ENCODE results near the gene LIPT2. TPM values are rescaled to one million over a fixed set of nuclear protein-coding genes. Genes with fewer than 3 reads are reported as not detected.

The LIPT2 gene
- total RNA-seq, 4 donors from 2014 or later, result 2.2 to 4.7 (median 3.4) TPM

DNA sequence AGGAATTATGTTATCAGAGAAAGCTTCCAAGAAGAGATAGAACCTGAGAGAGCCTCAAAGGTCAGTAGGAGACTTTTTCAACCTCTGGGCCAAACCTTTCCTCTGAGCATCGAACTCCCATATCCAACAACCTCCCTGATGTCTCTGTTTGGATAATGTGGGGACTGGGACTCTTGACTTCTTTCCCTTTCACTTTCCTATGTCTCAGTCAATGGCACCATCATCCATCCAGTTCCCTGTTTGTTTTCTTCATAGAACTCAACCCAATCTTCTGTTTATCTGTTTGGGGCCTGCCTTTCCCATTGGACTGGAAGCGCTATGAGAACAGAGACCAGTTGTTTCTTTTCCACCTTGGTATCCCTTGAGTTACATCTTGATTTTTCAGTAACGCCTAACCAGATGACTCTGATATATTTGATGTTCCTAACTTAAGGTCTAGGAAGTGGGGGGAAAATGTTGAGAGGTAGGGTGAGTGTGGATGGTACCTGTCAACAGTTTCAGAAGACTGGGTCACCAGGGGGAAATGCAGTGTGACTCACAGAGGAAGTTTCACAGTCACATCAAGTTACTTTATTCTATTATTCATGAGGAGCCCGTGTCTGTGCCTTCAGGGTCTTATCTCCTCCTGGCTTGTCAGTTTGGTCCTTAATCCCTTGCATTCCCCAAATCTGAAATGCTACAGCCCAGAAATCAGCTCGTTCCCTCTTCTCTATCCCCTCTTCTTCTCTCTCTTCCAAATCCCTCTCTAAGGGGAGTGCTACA, 21.7 kb downstream of the LIPT2 start:
- TF ChIP-seq, protein P1, sequence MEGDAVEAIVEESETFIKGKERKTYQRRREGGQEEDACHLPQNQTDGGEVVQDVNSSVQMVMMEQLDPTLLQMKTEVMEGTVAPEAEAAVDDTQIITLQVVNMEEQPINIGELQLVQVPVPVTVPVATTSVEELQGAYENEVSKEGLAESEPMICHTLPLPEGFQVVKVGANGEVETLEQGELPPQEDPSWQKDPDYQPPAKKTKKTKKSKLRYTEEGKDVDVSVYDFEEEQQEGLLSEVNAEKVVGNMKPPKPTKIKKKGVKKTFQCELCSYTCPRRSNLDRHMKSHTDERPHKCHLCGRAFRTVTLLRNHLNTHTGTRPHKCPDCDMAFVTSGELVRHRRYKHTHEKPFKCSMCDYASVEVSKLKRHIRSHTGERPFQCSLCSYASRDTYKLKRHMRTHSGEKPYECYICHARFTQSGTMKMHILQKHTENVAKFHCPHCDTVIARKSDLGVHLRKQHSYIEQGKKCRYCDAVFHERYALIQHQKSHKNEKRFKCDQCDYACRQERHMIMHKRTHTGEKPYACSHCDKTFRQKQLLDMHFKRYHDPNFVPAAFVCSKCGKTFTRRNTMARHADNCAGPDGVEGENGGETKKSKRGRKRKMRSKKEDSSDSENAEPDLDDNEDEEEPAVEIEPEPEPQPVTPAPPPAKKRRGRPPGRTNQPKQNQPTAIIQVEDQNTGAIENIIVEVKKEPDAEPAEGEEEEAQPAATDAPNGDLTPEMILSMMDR (IDR thresholded peaks at IDR 0.05), result no peak
- no peak for DNase-seq (ENCODE audit: low spot score)
- no peak for ATAC-seq (ENCODE audit: low FRiP score)

GRCh38 chr11:74471037-74471436, 22.5 kb downstream of the LIPT2 start:
- DNase-seq (ENCODE audit: low spot score) (no peak), ATAC-seq (ENCODE audit: low FRiP score) (no peak)
- TF ChIP-seq, protein P1 (IDR thresholded peaks at IDR 0.05), result no peak

DNA sequence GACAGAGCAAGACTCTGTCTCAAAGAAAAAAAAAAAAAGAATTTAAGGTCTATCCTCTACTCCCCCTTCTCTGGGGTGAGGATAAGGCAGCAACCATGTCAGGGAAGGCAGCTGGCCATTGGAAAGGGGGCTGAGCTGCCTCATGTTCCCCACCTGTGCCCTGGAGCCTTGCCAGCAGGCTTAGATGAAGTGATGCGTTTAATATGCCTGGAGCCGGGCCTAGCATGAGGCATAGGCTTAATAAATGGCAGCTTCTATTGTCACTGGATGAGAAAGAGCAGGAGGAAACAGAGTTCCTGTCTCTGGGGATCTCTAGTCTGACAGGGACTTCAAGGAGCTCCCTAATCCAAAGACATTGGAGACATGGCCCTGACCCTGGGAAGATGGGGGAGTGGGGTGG, 23.0 kb downstream of the LIPT2 start:
- no peak for DNase-seq (ENCODE audit: low spot score)
- ATAC-seq (ENCODE audit: low FRiP score), result no peak
- TF ChIP-seq, protein P1 (IDR thresholded peaks at IDR 0.05), result no peak

- ATAC-seq (ENCODE audit: low FRiP score) (no peak), DNase-seq (ENCODE audit: low spot score) (no peak)
- TF ChIP-seq, protein P1 (IDR thresholded peaks at IDR 0.05), result no peak
These were observed 24.6 kb downstream of the LIPT2 start for GRCh38 chr11:74468936-74469335.

DNA sequence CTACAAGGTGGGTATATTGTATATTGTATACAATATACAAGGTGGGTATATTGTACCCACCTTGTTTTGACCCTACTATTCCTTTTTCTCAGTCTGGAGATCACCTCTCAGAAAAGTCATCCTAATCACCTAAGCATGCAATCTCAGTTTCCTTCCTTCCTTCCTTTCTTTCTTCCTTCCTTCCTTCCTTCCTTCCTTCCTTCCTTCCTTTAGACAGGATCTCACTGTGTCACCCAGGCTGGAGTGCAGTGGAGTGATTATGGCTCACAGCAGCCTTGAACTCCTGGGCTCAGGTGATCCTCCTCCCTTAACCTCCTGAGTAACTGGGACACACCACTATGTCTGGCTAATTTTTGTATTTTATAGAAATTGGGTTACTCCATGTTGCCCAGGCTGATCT, 25.0 kb downstream of the LIPT2 start:
- TF ChIP-seq, protein P1 (IDR thresholded peaks at IDR 0.05), result no peak
- ATAC-seq (ENCODE audit: low FRiP score) (no peak), DNase-seq (ENCODE audit: low spot score) (no peak)

DNA sequence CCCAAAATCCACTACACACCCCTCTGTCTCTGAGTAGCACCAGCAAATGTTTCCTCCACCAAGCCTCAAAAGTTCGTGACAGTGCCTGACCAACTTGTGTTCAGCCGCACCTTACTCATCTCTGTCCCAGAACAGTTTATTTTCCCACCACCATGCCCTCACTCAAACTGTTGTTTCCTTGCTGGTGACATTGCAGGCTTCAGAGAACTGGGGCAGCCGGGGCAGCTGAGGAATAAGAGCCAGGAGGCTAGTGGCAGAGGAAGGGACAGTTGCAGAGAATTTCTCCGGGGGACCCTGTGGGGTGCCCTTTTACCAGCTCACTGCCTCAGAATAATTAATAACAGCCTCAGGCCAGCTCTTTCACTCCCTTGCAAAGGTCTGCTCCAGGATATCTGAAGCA, 25.5 kb downstream of the LIPT2 start:
- TF ChIP-seq, protein P1 (IDR thresholded peaks at IDR 0.05), result no peak
- DNase-seq (ENCODE audit: low spot score), result no peak
- no peak for ATAC-seq (ENCODE audit: low FRiP score)
